ENCODE results near the gene PARP3.

Gene PARP3

DNA sequence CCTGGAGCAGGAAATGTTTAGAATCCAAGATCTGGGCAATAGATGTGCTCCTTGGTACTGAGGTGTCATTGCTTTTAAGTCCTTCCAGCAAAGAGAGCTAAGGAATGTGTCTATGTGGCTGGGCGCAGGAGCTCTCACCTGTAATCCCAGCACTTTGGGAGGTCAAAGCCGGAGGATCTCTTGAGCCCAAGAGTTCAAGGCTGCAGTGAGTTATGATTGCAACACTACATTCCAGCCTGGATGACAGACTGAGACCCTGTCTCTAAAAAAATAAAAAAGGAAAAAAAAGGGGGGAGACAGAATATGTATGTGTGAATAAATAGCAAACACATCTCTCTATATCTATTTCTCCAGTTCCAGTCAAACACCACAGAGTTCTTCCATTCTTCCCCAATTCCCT lies 8.7 kb downstream of the PARP3 start:
- no peak for TF ChIP-seq CTCF (IDR thresholded peaks at IDR 0.05; ENCODE audit: low read depth, low read length, missing control alignments)
- DNase-seq (ENCODE audit: low read depth): no peak
- no peak overlapping the region for H3K4me3 ChIP-seq (ENCODE audit: low read depth, low read length)

- no peak for DNase-seq (ENCODE audit: low read depth)
- no peak for TF ChIP-seq CTCF (IDR thresholded peaks at IDR 0.05; ENCODE audit: low read depth, low read length, missing control alignments)
- no peak overlapping the region for H3K4me3 ChIP-seq (ENCODE audit: low read depth, low read length)
Observed at GRCh38 chr3:51953445-51953844, 11.3 kb downstream of the PARP3 start.

- no peak for DNase-seq (ENCODE audit: low read depth)
- no peak for TF ChIP-seq CTCF (IDR thresholded peaks at IDR 0.05; ENCODE audit: low read depth, low read length, missing control alignments)
- H3K4me3 ChIP-seq (ENCODE audit: low read depth, low read length): no peak overlapping the region
Observed at GRCh38 chr3:51954105-51954504, 11.9 kb downstream of the PARP3 start.

GRCh38 chr3:51954713-51955112 lies 12.6 kb downstream of the PARP3 start:
- no peak for DNase-seq (ENCODE audit: low read depth)
- TF ChIP-seq CTCF (IDR thresholded peaks at IDR 0.05; ENCODE audit: low read depth, low read length, missing control alignments): no peak
- no peak overlapping the region for H3K4me3 ChIP-seq (ENCODE audit: low read depth, low read length)

DNA sequence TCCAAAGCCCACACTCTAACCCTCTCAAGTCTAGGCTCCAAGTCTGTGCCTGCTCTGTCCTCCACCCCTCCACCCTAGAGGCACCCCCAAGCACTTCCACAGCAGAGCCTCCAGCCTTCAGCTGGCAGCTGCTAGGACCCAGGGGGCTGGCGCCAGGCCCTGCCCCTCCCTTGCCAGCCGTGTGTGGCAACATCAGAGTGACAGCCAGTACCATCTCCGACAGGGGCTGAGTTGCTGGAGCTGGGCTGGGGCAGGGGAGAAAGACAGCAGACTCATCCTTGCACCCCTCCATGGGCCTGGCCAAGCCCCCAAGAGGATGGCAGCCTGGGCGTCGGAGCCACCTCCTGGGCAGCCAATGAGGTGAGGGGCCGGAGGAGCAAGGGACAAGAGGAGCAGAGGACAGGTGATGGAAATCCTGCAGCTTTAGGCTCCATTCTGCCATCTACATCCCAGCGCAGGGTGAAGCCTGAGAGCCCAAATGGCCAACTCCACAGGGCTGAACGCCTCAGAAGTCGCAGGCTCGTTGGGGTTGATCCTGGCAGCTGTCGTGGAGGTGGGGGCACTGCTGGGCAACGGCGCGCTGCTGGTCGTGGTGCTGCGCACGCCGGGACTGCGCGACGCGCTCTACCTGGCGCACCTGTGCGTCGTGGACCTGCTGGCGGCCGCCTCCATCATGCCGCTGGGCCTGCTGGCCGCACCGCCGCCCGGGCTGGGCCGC lies 13.2 kb downstream of the PARP3 start, which contains the start of gene GPR62:
TSS of gene GPR62 (plus strand) at position 207 of the 718 bp plus-strand sequence. CDS start at position 479, 272 bp downstream.
- TF ChIP-seq CTCF (IDR thresholded peaks at IDR 0.05; ENCODE audit: low read depth, low read length, missing control alignments): no peak
- no peak for DNase-seq (ENCODE audit: low read depth)
- H3K4me3 ChIP-seq (ENCODE audit: low read depth, low read length): no peak within 1 kb of the TSS

DNA sequence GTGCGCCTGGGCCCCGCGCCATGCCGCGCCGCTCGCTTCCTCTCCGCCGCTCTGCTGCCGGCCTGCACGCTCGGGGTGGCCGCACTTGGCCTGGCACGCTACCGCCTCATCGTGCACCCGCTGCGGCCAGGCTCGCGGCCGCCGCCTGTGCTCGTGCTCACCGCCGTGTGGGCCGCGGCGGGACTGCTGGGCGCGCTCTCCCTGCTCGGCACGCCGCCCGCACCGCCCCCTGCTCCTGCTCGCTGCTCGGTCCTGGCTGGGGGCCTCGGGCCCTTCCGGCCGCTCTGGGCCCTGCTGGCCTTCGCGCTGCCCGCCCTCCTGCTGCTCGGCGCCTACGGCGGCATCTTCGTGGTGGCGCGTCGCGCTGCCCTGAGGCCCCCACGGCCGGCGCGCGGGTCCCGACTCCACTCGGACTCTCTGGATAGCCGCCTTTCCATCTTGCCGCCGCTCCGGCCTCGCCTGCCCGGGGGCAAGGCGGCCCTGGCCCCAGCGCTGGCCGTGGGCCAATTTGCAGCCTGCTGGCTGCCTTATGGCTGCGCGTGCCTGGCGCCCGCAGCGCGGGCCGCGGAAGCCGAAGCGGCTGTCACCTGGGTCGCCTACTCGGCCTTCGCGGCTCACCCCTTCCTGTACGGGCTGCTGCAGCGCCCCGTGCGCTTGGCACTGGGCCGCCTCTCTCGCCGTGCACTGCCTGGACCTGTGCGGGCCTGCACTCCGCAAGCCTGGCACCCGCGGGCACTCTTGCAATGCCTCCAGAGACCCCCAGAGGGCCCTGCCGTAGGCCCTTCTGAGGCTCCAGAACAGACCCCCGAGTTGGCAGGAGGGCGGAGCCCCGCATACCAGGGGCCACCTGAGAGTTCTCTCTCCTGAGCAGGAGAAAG lies 14.0 kb downstream of the PARP3 start:
- TF ChIP-seq CTCF (IDR thresholded peaks at IDR 0.05; ENCODE audit: low read depth, low read length, missing control alignments): peak; percentile 52
- no peak for DNase-seq (ENCODE audit: low read depth)
- H3K4me3 ChIP-seq (ENCODE audit: low read depth, low read length): no peak overlapping the region
